HepG2 (cell line): ENCODE results near the gene PPP1R7. TPM values are rescaled to one million over a fixed set of nuclear protein-coding genes. Genes with fewer than 3 reads are reported as not detected.

Experiments
- ATF1 ChIP-seq: IDR thresholded peaks from 2 replicates; pipeline ENCODE4 v1.6.1; 2016; ENCODE audit warnings: mild to moderate bottlenecking, control low read depth
- BRCA1 ChIP-seq: sonication (generic); formaldehyde crosslinking; IDR thresholded peaks from 2 replicates; pipeline ENCODE4 v1.4.0; 2020; ENCODE audit warnings: missing genetic modification reagents
- FOXO4 ChIP-seq: sonication (generic); formaldehyde crosslinking; conservative IDR thresholded peaks from 2 replicates; pipeline ENCODE4 v1.8.1; 2023; ENCODE audit warnings: missing genetic modification reagents
- GABPB1 ChIP-seq: IDR thresholded peaks from 2 replicates; pipeline ENCODE4 v1.6.1; 2016; ENCODE audit warnings: mild to moderate bottlenecking, missing genetic modification reagents, moderate library complexity, missing compliant biosample characterization
- GATAD2A ChIP-seq: IDR thresholded peaks from 2 replicates; pipeline ENCODE4 v1.6.1; 2016
- HNF4G ChIP-seq, 2 experiments: sonication (generic) in 1 of 2; formaldehyde crosslinking in 1 of 2; IDR thresholded peaks; 2 replicates each; pipeline versions ENCODE4 v1.4.0 to v1.6.1; 2011 to 2020; ENCODE audit warnings: borderline replicate concordance in 2 of 2, low read depth in 2 of 2, mild to moderate bottlenecking in 2 of 2, low read length in 1 of 2, missing genetic modification reagents in 1 of 2, moderate library complexity in 1 of 2
- KDM2A ChIP-seq: sonication (generic); formaldehyde crosslinking; IDR thresholded peaks from 2 replicates; pipeline ENCODE4 v1.4.0; 2020; ENCODE audit warnings: low read depth, missing genetic modification reagents, borderline replicate concordance
- MAZ ChIP-seq, 2 experiments: sonication (generic) in 1 of 2; formaldehyde crosslinking in 1 of 2; IDR thresholded peaks; 2 replicates each; pipeline versions ENCODE4 v1.5.0 to v1.6.1; 2012 to 2020; ENCODE audit warnings: low read depth in 2 of 2, mild to moderate bottlenecking in 2 of 2, borderline replicate concordance in 1 of 2, improper control_type of control experiment in 1 of 2, low read length in 1 of 2, missing genetic modification reagents in 1 of 2, moderate library complexity in 1 of 2
- MED1 ChIP-seq: sonication (generic); formaldehyde crosslinking; IDR thresholded peaks from 2 replicates; pipeline ENCODE4 v1.4.0; 2020; ENCODE audit warnings: missing genetic modification reagents
- MED13 ChIP-seq: sonication (generic); formaldehyde crosslinking; IDR thresholded peaks from 2 replicates; pipeline ENCODE4 v1.5.0; 2020; ENCODE audit warnings: missing genetic modification reagents
- PAF1 ChIP-seq: IDR thresholded peaks from 2 replicates; pipeline ENCODE4 v1.6.1; 2016; ENCODE audit warnings: missing genetic modification reagents, missing compliant biosample characterization
- POLR2AphosphoS2 ChIP-seq: IDR thresholded peaks from 2 replicates; pipeline ENCODE4 v1.6.1; 2011; ENCODE audit warnings: low read depth, low read length, improper control_type of control experiment
- PPARG ChIP-seq: conservative IDR thresholded peaks from 2 replicates; pipeline ENCODE4 v1.6.1; 2016; ENCODE audit warnings: missing biosample characterization, missing genetic modification reagents
- PRMT3 ChIP-seq: sonication (generic); formaldehyde crosslinking; IDR thresholded peaks from 2 replicates; pipeline ENCODE4 v1.8.1; 2022; ENCODE audit warnings: low read depth, mild to moderate bottlenecking, moderate library complexity, missing genetic modification reagents, borderline replicate concordance
- SSRP1 ChIP-seq: IDR thresholded peaks from 2 replicates; pipeline ENCODE4 v1.6.1; 2016; ENCODE audit warnings: control low read depth
- TGIF2 ChIP-seq: IDR thresholded peaks from 2 replicates; pipeline ENCODE4 v1.6.1; 2016; ENCODE audit warnings: control low read depth, missing compliant biosample characterization
- ZBTB14 ChIP-seq: sonication (generic); formaldehyde crosslinking; IDR thresholded peaks from 2 replicates; pipeline ENCODE4 v1.4.0; 2020; ENCODE audit warnings: missing genetic modification reagents
- ZBTB39 ChIP-seq: sonication (generic); formaldehyde crosslinking; IDR thresholded peaks from 2 replicates; pipeline ENCODE4 v1.5.0; 2020; ENCODE audit warnings: missing genetic modification reagents
- ZBTB43 ChIP-seq: sonication (generic); formaldehyde crosslinking; conservative IDR thresholded peaks from 2 replicates; pipeline ENCODE4 v1.4.0; 2020; ENCODE audit warnings: missing genetic modification reagents
- ZNF160 ChIP-seq: sonication (generic); formaldehyde crosslinking; IDR thresholded peaks from 2 replicates; pipeline ENCODE4 v1.8.0; 2022; ENCODE audit warnings: mild to moderate bottlenecking, inconsistent platforms, missing genetic modification reagents
- ZNF264 ChIP-seq: sonication (generic); formaldehyde crosslinking; IDR thresholded peaks from 2 replicates; pipeline ENCODE4 v1.4.0; 2020; ENCODE audit warnings: missing genetic modification reagents
- ZNF30 ChIP-seq: sonication (generic); formaldehyde crosslinking; IDR thresholded peaks from 2 replicates; pipeline ENCODE4 v1.5.0; 2020; ENCODE audit warnings: mild to moderate bottlenecking, missing genetic modification reagents
- ZNF720 ChIP-seq: sonication (generic); formaldehyde crosslinking; IDR thresholded peaks from 2 replicates; pipeline ENCODE4 v1.4.0; 2020; ENCODE audit warnings: missing genetic modification reagents
- ZSCAN31 ChIP-seq: sonication (generic); formaldehyde crosslinking; IDR thresholded peaks from 2 replicates; pipeline ENCODE4 v1.5.0; 2020; ENCODE audit warnings: low read depth, mild to moderate bottlenecking, missing genetic modification reagents
- polyA plus RNA-seq, 8 experiments: library from polyadenylated mRNA; depleted of rRNA in 3 of 8; stranded (reverse) in 7 of 8; unstranded in 1 of 8; fragments of >200 nt; fragmentation: Illumina TruSeq in 4 of 8; extraction: Trizol in 4 of 8; gene quantifications; 2 replicates each; pipeline versions ENCODE4 v1.2.1 to v1.2.3, GENCODE V29; 2011 to 2016; ENCODE audit warnings: low read depth in 4 of 8, missing spikeins in 1 of 8, mixed read lengths in 1 of 8; ENCODE audit not compliant: insufficient read depth in 1 of 8
- total RNA-seq, 5 experiments: library from RNA; depleted of rRNA; stranded (reverse); fragments of >200 nt; fragmentation: Illumina TruSeq; extraction: Trizol; gene quantifications; 2 replicates each; pipeline ENCODE4 v1.2.3, GENCODE V29; 2016; ENCODE audit warnings: low read depth in 1 of 5

The PPP1R7 gene
- total and polyA plus RNA-seq, 2 of the 13 experiments (the other 11 are each of a cell fraction or from before 2014, with no cell fraction given) = 33.3 to 67.9 TPM

GRCh38 chr2:241223211-241224017 is 73.1 kb downstream of the PPP1R7 start (continued):
- no peak; the same call in 1 of the 2 replicates for TF ChIP-seq ZBTB43
- TF ChIP-seq GABPB1 (CRISPR knock-in tag) = 0 out of 2 replicates have a peak, but pooled peaks have one; percentile 31
- TF ChIP-seq ZNF30 = 0 out of 2 replicates have a peak, but pooled peaks have one; percentile 15
- 0 out of 2 replicates have a peak, but pooled peaks have one; percentile 23 for TF ChIP-seq POLR2AphosphoS2
- no peak for TF ChIP-seq ZNF264 (CRISPR knock-in tag)
- no peak for TF ChIP-seq MED1
- 0 out of 2 replicates have a peak, but pooled peaks have one; percentile 6 for TF ChIP-seq MAZ (IDR thresholded peaks at IDR 0.05; ENCODE audit: borderline replicate concordance, low read depth, low read length)
- no peak for TF ChIP-seq MAZ (CRISPR knock-in tag; IDR thresholded peaks at IDR 0.05; ENCODE audit: low read depth)
- no peak for TF ChIP-seq PPARG (CRISPR knock-in tag)
- TF ChIP-seq PRMT3 = no peak
- TF ChIP-seq ZNF160 (CRISPR knock-in tag) = 0 out of 2 replicates have a peak, but pooled peaks have one; percentile 11
- TF ChIP-seq BRCA1 (CRISPR knock-in tag) = no peak
- TF ChIP-seq ZBTB39 = peak; percentile 13; the same call in 1 of the 2 replicates
- no peak for TF ChIP-seq ZBTB14 (CRISPR knock-in tag)
- no peak for TF ChIP-seq PAF1 (CRISPR knock-in tag)
- no peak for TF ChIP-seq KDM2A (CRISPR knock-in tag)
- TF ChIP-seq SSRP1 = peak; percentile 37; the same call in 1 of the 2 replicates
- TF ChIP-seq MED13 (CRISPR knock-in tag) = no peak; the same call in 1 of the 2 replicates
- peak; percentile 16; the same call in 1 of the 2 replicates for TF ChIP-seq TGIF2 (CRISPR knock-in tag)
- no peak for TF ChIP-seq GATAD2A (CRISPR knock-in tag)
- TF ChIP-seq HNF4G (IDR thresholded peaks at IDR 0.05; ENCODE audit: borderline replicate concordance, low read depth, low read length) = no peak
- no peak; the same call in 1 of the 2 replicates for TF ChIP-seq HNF4G (CRISPR knock-in tag; IDR thresholded peaks at IDR 0.05; ENCODE audit: borderline replicate concordance, low read depth)
- TF ChIP-seq ZNF720 = no peak
- TF ChIP-seq ATF1 (CRISPR knock-in tag) = no peak
- no peak for TF ChIP-seq ZSCAN31 (CRISPR knock-in tag)
- 0 out of 2 replicates have a peak, but pooled peaks have one; percentile 92 for TF ChIP-seq FOXO4 (CRISPR knock-in tag)
